Gastroesophageal sphincter (tissue), 4 donors: ENCODE data around the gene DENND4C. TPM values are rescaled to one million over a fixed set of nuclear protein-coding genes. Genes with fewer than 3 reads are reported as not detected.
A peak's percentile ranks its signal among the peaks of the same experiment; 100 is the strongest.

ENCODE experiments used
- ATAC-seq: fragments of 150-250 bp; one replicate; pipeline ENCODE4 v1.9.1; 2016; ENCODE audit warnings: mild to moderate bottlenecking, moderate library complexity
- H3K27ac ChIP-seq, 4 donors: fragments of 200-600 bp; sonication (generic) in 3 of 4; 1 replicate in 3 of 4; 2 replicates in 1 of 4; pipeline ENCODE4 v1.5.1; 2016 to 2019
- H3K27me3 ChIP-seq: fragments of 200-600 bp; sonication (generic); one replicate; pipeline ENCODE4 v1.5.1; 2019
- H3K36me3 ChIP-seq, 2 donors: fragments of 200-600 bp; sonication (generic); one replicate each; pipeline ENCODE4 v1.5.1; 2019; ENCODE audit warnings: control low read depth in 1 of 2
- H3K4me1 ChIP-seq, 3 donors: fragments of 200-600 bp; sonication (generic); 1 replicate in 2 of 3; 2 replicates in 1 of 3; pipeline ENCODE4 v1.5.1; 2016 to 2019; ENCODE audit warnings: control low read depth in 2 of 3
- H3K4me3 ChIP-seq, 2 donors: fragments of 200-600 bp; sonication (generic); one replicate each; pipeline ENCODE4 v1.5.1; 2019; ENCODE audit warnings: mild to moderate bottlenecking in 1 of 2, moderate library complexity in 1 of 2
- H3K9me3 ChIP-seq, 3 donors: fragments of 200-600 bp; sonication (generic); one replicate each; pipeline ENCODE4 v1.5.1; 2017 to 2019; ENCODE audit warnings: control low read depth in 2 of 3
- EP300 ChIP-seq: sonication (generic); formaldehyde crosslinking; IDR thresholded peaks from one replicate; pipeline ENCODE4 v1.6.1; 2017; ENCODE audit warnings: antibody characterized with exemption, mild to moderate bottlenecking
- POLR2A ChIP-seq, 2 donors: fragments of 450-650 bp; IDR thresholded peaks; one replicate each; pipeline ENCODE4 v1.6.1; 2017; ENCODE audit warnings: antibody characterized with exemption in 2 of 2, mild to moderate bottlenecking in 2 of 2, moderate library complexity in 1 of 2
- POLR2AphosphoS5 ChIP-seq: sonication (generic); formaldehyde crosslinking; IDR thresholded peaks from one replicate; pipeline ENCODE4 v1.6.1; 2017; ENCODE audit warnings: antibody characterized with exemption
- WGBS, 2 donors: methylation state at CpG; one replicate each; pipeline ENCODE4 v1.1.5; 2018; ENCODE audit warnings: low coverage in 1 of 2; 5-methylcytosine and 5-hydroxymethylcytosine counted together
- total RNA-seq, 4 donors: library from RNA; depleted of rRNA; stranded (reverse); fragments of >200 nt; gene quantifications; one replicate each; pipeline ENCODE4 v1.1.0, GENCODE V29; 2016
- TF ChIP-seq, protein P1 (sequence below), 4 experiments: fragments of 200-600 bp in 2 of 4; fragments of 450-650 bp in 2 of 4; sonication (generic) in 1 of 4; IDR thresholded peaks; one replicate each; pipeline ENCODE4 v1.5.1; 2017 to 2019; ENCODE audit warnings: antibody characterized with exemption in 4 of 4, mild to moderate bottlenecking in 2 of 4, moderate library complexity in 2 of 4

Gene DENND4C
- total RNA-seq, 4 donors from 2014 or later = 72.9 to 117 (median 81.9) TPM

DNA sequence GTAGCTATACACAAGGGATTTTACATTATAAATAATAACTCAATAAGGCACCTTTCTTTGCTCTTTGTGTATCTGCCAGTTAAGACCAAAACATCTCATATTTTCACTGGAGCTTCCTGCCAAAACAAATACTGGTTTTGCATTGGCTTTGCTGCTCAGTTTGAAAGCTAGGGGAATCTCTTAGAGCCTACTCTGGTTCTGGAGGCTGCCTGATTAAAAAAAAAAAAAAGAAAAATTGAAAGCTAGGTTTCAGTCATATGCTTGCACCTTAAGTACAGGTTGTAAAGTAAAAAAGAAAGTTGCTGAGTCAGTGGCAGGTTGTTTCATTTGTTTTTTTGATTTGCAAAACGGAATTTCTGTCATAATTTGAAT is 2.3 kb downstream of the DENND4C start:
- no peaks in the 10 kb centered on the region for H3K27me3 ChIP-seq
- peaks cover 0 to 62% (median 8%) of the 10 kb centered on the region in 3 donors for H3K4me1 ChIP-seq
- no peak for ATAC-seq
- 8 to 13% methylated on average over 1 of the region's 1 CpG for WGBS, 2 donors
- TF ChIP-seq POLR2A (IDR thresholded peaks at IDR 0.05) = no peak
- no peak for TF ChIP-seq EP300
- TF ChIP-seq, protein P1, sequence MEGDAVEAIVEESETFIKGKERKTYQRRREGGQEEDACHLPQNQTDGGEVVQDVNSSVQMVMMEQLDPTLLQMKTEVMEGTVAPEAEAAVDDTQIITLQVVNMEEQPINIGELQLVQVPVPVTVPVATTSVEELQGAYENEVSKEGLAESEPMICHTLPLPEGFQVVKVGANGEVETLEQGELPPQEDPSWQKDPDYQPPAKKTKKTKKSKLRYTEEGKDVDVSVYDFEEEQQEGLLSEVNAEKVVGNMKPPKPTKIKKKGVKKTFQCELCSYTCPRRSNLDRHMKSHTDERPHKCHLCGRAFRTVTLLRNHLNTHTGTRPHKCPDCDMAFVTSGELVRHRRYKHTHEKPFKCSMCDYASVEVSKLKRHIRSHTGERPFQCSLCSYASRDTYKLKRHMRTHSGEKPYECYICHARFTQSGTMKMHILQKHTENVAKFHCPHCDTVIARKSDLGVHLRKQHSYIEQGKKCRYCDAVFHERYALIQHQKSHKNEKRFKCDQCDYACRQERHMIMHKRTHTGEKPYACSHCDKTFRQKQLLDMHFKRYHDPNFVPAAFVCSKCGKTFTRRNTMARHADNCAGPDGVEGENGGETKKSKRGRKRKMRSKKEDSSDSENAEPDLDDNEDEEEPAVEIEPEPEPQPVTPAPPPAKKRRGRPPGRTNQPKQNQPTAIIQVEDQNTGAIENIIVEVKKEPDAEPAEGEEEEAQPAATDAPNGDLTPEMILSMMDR (IDR thresholded peaks at IDR 0.05) = peak in 1 of 4 experiments; percentile 29
- no peak for TF ChIP-seq POLR2AphosphoS5
- no peaks in the 10 kb centered on the region for H3K9me3 ChIP-seq
- peak overlapping the region in 3 of 4 donors; percentile 97 to 99 (median 97) for H3K27ac ChIP-seq
- peak overlapping the region in 1 of 2 donors; percentile 98 for H3K4me3 ChIP-seq
- H3K36me3 ChIP-seq = no peaks in the 10 kb centered on the region

DNA sequence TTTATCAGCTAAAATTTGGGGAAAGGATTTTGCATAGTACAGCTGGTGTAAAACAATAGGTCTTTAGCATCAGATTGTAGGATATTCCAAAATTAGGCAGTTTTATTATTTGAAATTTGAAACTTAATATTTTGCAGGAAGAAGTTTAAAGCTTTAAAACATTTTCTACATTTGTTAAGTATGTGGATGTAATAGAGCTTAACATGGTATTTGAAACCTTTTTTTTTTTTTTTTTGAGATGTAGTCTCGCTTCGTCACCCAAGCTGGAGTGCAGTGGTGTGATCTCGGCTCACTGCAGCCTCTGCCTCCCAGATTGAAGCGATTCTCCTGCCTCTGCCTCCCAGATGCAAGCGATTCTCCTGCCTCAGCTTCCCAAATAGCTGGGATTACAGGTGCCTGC is 2.9 kb downstream of the DENND4C start:
- Histone ChIP-seq H3K9me3 (no peaks in the 10 kb centered on the region), H3K4me1 (peaks cover 0 to 66% (median 8%) of the 10 kb centered on the region in 3 donors), H3K27ac (peak overlapping the region in 3 of 4 donors; percentile 27 to 99 (median 97)), H3K4me3 (peak overlapping the region in 1 of 2 donors; percentile 98), H3K36me3 (no peaks in the 10 kb centered on the region), H3K27me3 (no peaks in the 10 kb centered on the region)
- TF ChIP-seq POLR2A (IDR thresholded peaks at IDR 0.05) (no peak), POLR2AphosphoS5 (no peak), EP300 (no peak)
- TF ChIP-seq, protein P1 (IDR thresholded peaks at IDR 0.05) = no peak
- WGBS, 2 donors = 39% methylated on average over 4 of the region's 5 CpGs; no CpG with 5 or more reads in 1 of the 2 donors
- no peak for ATAC-seq

DNA sequence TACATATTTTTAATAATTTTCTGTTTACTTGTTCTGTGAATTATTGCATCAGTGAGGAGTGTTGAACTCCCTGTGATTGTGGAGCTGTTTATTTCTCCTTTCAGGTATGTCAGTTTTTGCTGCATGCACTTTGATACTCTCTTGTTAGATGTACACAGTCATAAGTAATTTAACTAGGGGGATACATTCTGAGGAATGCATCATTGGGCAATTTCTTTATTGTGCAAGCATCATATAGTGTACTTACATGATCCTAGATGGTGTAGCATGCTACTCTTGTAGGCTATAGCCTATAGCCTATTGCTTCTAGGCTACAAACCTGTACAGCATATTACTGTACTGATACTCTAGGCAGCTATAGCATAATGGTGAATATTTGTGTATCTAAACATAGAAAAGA is 9.5 kb downstream of the DENND4C start:
- H3K4me1 ChIP-seq = peaks cover 0 to 60% (median 0%) of the 10 kb centered on the region in 3 donors
- no peak overlapping the region for H3K4me3 ChIP-seq
- no peaks in the 10 kb centered on the region for H3K9me3 ChIP-seq
- H3K36me3 ChIP-seq = peaks cover 0 to 16% of the 10 kb centered on the region in 2 donors
- H3K27me3 ChIP-seq = no peaks in the 10 kb centered on the region
- ATAC-seq = no peak
- H3K27ac ChIP-seq = no peak overlapping the region
- TF ChIP-seq EP300 (no peak), POLR2AphosphoS5 (no peak), POLR2A (IDR thresholded peaks at IDR 0.05) (no peak)
- TF ChIP-seq, protein P1 (IDR thresholded peaks at IDR 0.05) = no peak

DNA sequence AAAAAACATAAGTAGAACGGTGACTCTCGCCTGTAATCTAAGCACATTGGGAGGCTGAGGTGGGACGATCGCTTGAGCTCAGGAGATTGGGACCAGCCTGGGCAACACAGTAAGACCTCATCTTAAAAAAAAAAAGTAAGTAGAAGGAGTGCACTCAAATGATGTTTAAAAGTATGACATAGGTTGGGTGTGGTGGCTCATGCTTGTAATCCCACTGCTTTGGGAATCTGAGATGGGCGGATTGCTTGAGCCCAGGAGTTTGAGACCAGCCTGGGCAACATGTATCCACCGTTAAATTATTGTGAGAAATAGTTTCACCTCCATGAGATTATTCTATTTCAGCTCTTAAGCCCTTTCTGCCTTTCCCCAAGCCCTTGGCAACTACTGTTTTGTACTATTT is 11.2 kb downstream of the DENND4C start:
- H3K36me3 ChIP-seq = peaks cover 0 to 16% of the 10 kb centered on the region in 2 donors
- TF ChIP-seq POLR2A (IDR thresholded peaks at IDR 0.05) (no peak), EP300 (no peak), POLR2AphosphoS5 (no peak)
- TF ChIP-seq, protein P1 (IDR thresholded peaks at IDR 0.05) = no peak
- peaks cover 0 to 53% (median 0%) of the 10 kb centered on the region in 3 donors for H3K4me1 ChIP-seq
- no peaks in the 10 kb centered on the region for H3K9me3 ChIP-seq
- no peak overlapping the region for H3K4me3 ChIP-seq
- no peaks in the 10 kb centered on the region for H3K27me3 ChIP-seq
- no peak overlapping the region for H3K27ac ChIP-seq
- ATAC-seq = no peak
- WGBS, 2 donors = 74 to 85% methylated on average over 2 to 6 of the region's 6 CpGs

DNA sequence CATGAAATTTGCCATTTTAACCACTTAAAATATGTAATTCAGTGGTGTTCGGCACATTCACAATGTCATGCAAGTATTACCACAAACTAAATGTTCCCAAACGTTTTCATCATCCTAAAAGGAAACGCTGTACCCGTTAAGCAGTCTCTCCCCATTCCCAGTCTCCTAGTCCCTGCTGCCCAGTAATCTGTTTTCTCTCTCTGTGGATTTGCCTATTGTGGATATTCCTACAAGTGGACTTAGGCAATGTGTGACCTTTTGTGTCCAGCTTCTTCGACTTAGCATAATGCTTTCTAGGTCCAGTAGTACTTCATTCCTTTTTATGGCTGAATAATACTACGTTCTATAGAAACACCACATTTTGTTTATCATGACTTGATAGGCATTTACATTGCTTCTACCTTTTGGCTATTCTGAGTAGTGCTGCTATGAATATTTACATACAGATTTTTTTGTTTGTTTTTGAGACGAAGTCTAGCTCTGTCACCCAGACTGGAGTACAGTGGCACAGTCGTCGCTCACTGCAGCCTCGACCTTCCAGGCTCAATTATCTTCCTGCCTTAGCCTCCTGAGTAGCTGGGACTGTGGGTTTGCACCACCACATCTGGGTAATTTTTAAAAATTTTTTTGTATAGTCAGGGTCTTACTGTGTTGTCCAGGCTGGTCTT is 13.0 kb downstream of the DENND4C start:
- peaks cover 0 to 16% of the 10 kb centered on the region in 2 donors for H3K36me3 ChIP-seq
- H3K9me3 ChIP-seq = no peaks in the 10 kb centered on the region
- 75 to 77% methylated on average over 10 of the region's 10 CpGs for WGBS, 2 donors
- no peaks in the 10 kb centered on the region for H3K27me3 ChIP-seq
- H3K27ac ChIP-seq = no peak overlapping the region
- TF ChIP-seq POLR2AphosphoS5 = no peak
- no peak for TF ChIP-seq EP300
- TF ChIP-seq, protein P1 (IDR thresholded peaks at IDR 0.05) = no peak
- TF ChIP-seq POLR2A (IDR thresholded peaks at IDR 0.05) = no peak
- H3K4me3 ChIP-seq = no peak overlapping the region
- no peak for ATAC-seq
- peaks cover 0 to 48% (median 0%) of the 10 kb centered on the region in 3 donors for H3K4me1 ChIP-seq
